Skin epidermis (tissue), 12 donors: ENCODE measurements around the gene CFAP141.

Source experiments
- H3K27ac ChIP-seq, 21 experiments: fragments of 200-600 bp; sonication (generic) in 11 of 21; one replicate each; pipeline ENCODE4 v1.5.0; 2020; ENCODE audit warnings: mild to moderate bottlenecking in 3 of 21, inconsistent platforms in 2 of 21, moderate library complexity in 2 of 21
- H3K4me3 ChIP-seq, 7 experiments: fragments of 200-600 bp; sonication (generic) in 2 of 7; one replicate each; pipeline ENCODE4 v1.5.0; 2020; ENCODE audit warnings: inconsistent platforms in 2 of 7, mild to moderate bottlenecking in 2 of 7, moderate library complexity in 1 of 7

The CFAP141 gene

DNA sequence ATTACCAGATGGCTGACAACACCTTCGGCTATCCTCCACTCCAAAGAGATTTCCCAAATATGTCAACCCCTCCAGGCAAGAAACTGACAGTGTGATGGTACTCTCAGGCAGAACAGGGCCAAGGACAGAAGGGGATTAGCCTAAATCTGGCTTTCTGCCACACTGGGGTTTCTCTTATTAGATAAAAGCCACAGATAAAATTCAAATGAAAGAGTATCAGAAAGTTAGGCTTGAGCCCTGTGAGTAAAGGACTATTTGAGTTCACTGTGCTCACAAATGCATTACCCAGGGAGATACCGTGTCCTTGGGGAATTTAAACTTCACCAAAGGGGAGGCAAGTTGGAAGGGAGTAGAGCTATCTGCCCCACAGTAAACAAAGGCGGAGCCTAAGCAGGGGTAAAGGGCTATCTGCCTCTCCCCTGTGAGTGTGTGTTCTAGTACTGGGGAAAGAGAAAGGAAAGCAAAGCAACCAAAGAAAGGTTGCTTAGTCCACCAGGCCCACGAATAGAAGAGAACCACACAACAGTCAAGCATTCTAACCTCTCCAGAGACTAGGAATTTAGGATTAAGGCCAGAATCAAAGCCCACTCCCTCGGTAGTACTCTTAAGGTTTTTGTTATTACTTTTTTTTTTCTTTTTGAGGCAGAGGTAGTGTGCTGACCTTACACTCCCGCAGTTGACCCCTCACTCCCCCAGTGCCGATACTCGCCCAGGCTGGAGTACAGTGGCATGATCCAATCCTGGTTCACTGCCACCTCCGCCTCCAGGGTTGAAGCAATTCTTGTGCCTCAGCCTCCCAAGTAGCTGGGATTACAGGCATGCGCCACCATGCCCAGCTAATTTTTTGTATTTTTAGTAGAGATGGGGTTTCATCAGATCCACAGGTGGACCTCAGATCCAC is 27.0 kb downstream of the CFAP141 start:
- Histone ChIP-seq H3K27ac (peak overlapping the region in 16 of 21 experiments; percentile 2 to 99 (median 34)), H3K4me3 (no peak overlapping the region)

DNA sequence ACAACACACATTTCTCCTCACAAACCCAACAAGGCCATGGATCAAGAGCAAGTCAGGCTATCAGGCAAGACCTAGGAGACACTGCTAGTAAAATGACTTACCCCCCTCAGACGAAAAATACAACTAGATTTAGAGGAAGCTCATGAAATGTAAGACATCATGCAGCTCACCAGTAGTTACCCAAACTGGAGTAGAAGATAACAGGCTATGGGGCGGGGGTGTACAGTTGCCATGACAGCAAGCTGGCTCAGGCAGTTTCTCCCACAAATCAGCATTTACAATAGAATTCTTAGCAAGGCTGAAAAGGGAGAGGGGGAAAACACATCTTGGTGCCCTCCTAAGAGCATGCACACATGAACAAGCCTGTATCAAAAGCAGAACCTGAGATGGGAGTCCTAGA is 28.1 kb downstream of the CFAP141 start:
- H3K4me3 ChIP-seq = no peak overlapping the region
- peak overlapping the region in 6 of 21 experiments; percentile 6 to 99 (median 34) for H3K27ac ChIP-seq

DNA sequence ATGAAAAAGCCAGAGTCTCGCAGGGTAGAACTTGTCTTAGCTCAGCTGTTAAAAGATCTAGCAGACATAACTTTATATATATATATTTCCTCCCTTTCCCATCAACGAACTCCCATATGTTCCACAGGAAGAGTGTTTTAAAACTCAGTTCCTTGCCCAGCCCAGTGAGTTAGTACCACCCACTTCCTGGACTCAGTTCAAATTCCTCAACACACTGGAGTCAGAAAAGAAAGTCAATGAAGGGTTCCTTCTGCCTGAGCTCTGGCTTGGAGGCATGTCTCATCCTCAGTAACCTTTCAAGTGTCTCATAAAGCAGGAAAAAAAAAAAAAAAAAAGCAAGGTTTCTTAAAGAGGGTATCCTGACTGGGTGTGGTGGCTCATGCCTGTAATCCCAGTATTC is 29.8 kb downstream of the CFAP141 start:
- no peak overlapping the region for H3K4me3 ChIP-seq
- peak overlapping the region in 7 of 21 experiments; percentile 9 to 63 (median 31) for H3K27ac ChIP-seq

DNA sequence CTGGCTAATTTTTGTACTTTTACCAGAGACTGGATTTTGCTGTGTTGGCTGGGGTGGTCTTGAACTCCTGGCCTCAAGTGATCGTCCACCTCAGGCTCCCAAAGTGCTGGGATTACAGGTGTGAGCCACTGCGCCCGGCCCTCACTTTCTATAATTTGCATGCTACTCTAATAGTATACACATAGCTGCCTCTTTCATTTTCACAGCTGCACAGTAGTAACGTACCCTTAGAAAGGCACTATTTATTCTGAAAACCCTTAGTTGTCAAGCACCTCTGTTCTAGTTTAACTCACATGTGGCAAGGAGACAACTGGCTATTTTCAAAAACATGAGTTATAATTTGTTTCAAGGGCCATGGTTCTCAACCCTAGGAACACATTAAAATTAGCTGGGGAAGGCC is 31.5 kb downstream of the CFAP141 start:
- Histone ChIP-seq H3K27ac (no peak overlapping the region), H3K4me3 (no peak overlapping the region)

DNA sequence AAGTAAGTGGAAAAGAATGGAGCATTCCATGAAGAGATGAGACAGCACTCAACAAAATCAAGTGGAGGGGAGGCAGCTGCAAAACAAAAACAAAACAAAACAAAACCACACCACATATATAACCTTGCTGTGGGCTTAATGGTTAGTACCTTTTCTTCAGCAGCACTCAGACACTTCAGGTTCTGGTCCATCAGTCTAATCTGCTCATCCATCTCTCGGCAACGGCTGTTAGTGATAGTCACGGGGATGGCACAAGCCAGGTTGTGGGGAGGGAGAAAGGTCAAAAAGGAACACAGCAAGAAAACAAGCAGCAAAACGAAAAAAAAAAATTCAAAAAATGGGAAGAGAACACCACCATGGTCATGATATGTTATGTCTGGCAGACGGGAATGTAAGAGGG is 34.3 kb downstream of the CFAP141 start:
- no peak overlapping the region for H3K27ac ChIP-seq
- H3K4me3 ChIP-seq = no peak overlapping the region

DNA sequence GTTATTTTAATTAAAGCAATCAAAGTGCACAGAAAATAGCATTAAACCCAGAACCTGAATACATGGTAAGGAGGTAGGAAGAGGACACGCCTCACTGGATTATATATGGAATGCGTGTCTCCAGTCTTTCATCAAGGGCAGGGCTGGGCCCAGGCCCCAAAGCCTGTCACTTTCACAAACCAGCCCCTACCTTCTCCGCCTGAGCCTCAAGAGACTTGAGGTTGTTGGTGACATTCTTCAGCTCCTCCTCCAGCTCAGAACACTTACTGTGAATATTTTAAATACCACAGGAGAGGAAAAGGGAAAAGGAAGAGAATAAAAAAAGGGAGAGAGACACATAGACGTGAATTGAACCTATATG is 34.9 kb downstream of the CFAP141 start:
- Histone ChIP-seq H3K4me3 (no peak overlapping the region), H3K27ac (peak overlapping the region in 1 of 21 experiments; percentile 11)

DNA sequence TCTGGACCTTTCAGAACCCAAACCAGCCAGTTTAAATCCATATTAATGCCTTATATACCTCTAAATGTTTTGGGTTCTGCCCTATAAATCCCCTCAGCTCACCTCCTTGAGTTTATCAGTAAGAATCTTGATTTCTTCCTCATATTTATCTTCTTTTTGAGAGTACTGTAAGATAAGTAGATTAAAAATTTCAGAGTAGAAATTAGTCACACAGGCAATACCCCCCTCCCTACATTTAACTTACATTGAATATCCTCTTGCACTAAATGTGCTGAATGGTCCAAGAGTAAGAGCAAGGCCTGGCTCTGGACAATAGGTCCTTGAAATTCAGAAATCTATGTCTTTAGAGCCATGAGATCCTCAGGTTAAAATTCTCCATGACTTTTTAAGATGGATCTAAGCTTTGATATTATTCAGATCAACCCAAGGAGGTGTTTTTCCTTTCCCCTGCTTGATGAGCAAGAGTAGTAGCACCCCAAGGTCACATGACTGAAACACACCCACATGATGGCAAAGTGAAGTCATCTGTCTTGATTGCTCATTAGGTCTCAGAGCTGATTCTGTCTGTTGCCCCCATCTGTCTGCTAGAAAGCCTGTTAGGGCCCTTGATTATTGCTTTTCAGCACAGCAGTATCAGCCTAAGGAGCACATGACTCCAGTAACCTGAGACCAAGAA is 35.4 kb downstream of the CFAP141 start:
- Histone ChIP-seq H3K27ac (peak overlapping the region in 1 of 21 experiments; percentile 11), H3K4me3 (no peak overlapping the region)

DNA sequence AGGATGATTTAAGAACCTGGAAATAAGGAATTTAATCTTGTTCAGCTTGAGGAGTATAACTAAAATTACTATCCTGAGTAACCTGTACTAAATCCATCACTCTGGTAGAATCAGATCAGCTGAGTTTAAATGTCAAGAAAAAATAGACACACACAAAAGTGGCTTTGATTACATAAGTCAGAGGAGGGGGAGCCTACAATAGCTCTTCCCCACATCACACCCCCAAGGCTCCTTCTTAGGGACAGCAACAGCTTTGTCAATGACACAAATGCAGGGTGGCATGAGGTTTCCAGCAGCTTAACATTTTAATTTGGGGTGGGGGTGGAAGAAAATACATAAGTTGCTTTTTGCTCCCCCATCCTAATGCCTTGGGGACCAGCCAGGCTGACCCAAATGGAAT is 38.7 kb downstream of the CFAP141 start:
- no peak overlapping the region for H3K4me3 ChIP-seq

DNA sequence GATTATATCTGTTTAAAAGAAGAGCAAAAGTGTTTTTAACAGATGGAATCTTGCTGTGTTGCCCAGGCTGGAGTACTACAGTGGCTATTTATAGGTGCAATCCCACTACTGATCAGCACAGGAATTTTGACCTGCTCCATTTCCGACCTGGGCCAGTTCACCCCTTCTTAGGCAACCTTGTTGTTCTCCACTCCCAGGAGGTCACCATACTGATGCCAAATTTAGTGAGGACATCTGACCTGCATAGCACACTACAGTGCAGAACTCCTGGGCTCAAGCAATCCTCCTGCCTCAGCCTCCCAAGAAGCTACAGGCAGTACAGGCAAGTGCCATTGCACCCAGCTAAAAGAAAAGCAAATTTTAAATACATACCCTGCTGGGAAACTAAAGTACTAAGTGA is 39.9 kb downstream of the CFAP141 start:
- no peak overlapping the region for H3K4me3 ChIP-seq

More for the DNA sequence above, 38.7 kb downstream of the CFAP141 start:
- H3K27ac ChIP-seq = no peak overlapping the region

DNA sequence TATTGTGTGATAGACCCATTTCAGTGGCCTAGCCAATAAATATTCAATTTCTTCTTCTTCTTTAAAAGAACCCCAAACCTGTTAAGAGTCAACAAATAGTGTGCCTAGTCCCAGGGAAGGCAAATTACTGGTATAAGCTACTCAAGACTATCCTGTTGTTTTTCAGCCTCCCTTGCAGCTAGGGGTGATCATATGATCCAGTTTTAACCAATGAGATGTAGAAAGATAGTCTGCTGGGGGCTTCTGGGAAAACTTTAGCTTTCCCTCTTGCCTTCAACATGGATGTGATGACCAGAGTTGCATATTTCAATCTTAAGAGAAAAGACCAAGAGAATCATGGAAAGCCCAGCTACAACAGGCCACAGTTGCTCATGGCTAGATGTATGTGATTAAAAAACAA is 46.6 kb downstream of the CFAP141 start:
- H3K27ac ChIP-seq = peak overlapping the region in 4 of 21 experiments; percentile 15 to 63 (median 52)
- no peak overlapping the region for H3K4me3 ChIP-seq

More for the DNA sequence above, 39.9 kb downstream of the CFAP141 start:
- H3K27ac ChIP-seq = no peak overlapping the region

DNA sequence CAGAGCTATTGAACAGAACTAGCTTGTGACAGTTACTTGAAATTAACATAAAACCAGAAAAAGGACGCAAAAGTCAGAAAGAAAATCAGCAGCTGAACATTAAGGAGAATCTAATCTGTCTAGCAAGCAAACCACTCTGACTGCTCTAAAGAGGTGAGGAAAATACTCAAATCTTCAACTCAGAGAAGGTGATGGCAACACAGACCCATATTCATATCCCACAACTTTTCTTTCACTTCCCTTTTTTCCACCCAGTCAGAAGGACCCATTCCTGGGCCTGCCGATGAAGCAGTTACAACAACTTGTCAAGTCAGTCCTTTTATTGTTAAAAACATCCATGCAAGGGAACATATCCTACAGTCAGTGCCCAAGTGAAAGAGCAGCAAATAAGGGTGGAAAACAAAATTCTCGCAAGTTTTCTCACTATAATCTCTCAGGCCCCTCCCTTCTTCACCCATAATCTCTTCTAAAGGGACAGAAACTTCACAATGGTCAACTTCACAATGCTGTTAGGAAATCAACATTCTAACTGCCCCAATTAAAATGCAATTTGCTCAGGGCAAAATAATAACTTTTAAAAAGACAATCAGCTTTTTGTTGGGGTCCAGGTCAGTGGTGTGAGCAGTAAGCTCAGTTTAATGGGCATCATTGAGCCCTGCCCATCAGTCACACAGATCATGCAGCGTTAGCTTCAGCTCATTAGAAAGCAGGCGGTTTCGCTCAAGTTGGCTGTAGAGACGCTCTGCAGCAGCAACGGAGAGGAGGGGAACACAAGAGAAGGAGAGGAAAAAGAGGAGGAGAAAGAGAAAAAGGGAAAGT is 47.6 kb downstream of the CFAP141 start:
- Histone ChIP-seq H3K4me3 (no peak overlapping the region), H3K27ac (peak overlapping the region in 11 of 21 experiments; percentile 2 to 63 (median 38))

DNA sequence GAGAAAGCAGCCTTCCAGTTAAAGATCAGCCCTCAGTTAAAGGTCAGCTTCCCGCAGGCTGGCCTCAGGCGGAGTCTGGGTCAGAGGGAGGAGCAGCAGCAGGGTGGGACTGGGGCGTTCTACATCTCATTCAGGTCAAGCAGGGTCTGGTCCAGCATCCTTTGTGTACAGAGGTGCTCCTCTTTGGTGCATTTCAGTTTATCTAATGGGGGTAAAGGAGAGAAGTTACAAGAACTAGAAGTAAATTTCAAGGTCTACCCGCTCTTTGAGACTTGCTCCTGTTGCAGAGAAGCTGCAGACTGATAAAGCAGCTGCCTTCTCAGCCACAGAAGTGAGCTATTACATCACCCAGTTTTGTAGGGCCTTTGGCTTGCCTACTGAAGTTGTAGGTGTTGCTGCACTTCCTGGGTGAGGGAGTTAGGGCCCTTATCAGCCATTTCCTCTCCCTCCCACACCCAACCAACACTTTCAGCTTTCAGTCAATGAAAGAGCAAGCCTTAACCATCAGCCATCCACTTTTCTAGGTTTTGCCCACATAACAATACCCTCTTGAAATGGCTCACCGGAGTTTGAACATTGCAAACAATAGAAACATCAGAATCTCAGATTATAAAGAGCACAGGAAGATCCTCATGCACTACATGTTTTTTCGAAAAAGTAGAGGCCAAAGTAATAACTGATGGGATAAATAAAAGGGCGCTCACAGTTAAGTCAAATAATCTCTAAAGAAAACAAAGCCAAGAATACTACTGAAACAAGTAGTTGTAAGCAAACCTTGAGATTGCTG is 48.4 kb downstream of the CFAP141 start:
- Histone ChIP-seq H3K27ac (peak overlapping the region in 18 of 21 experiments; percentile 1 to 73 (median 41)), H3K4me3 (no peak overlapping the region)

DNA sequence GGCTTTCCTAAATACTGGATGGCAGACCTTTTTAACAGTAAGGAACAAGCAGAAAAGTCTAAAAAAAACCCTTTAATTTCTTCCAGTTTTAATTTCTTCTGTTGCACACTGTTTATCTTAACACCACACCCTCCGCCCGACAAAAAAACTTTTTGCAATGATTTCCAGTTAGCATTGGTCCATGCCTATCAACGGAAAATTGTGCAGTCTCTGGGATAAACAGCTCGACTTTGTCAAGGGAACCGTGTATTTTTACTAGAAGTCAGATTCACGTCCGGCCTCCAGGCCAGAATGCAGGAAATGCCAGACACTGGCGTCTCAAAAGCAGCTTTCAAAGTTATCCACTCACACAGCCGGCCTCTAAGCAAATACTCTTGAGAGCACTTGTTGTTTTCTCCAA is 50.9 kb downstream of the CFAP141 start:
- no peak overlapping the region for H3K4me3 ChIP-seq
- H3K27ac ChIP-seq = peak overlapping the region in 13 of 21 experiments; percentile 0 to 81 (median 60)

DNA sequence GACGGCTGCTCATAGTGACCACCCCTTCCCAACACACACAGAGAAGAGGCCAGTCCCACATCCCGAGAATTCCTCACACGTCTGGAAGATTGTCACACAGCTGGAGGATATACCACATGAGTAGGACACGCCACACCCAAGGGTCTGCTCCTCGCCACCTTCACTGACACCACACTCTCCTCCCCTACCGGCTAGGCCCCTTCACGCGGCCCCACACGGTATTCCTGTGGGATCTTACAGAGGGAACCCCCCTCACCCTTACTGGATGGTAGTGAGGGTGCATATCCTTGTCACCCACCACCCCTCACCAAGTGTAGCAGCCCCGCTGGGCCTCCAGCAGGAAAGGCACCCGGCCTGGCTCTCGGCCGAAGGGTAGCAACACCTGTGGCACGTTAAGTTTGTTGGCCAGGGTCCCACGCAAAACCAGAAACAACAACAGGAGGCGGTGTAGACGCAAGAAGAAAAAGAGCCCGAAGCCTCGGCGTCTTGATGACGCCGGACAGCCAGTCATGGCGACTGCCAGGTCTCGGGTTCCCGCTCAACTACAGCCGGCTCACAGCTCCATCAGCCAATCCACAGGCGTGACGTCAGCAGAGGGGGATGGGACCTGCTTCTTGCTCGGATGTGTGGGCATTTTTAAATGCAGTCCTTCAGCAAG is 51.5 kb downstream of the CFAP141 start, which contains the start of gene NUP210L:
TSS of gene NUP210L (minus strand) at position 540 of the 658 bp plus-strand sequence.
- H3K4me3 ChIP-seq = no peak within 1 kb of the TSS
- peak within 1 kb of the TSS in 13 of 21 experiments; percentile 0 to 83 (median 66) for H3K27ac ChIP-seq

DNA sequence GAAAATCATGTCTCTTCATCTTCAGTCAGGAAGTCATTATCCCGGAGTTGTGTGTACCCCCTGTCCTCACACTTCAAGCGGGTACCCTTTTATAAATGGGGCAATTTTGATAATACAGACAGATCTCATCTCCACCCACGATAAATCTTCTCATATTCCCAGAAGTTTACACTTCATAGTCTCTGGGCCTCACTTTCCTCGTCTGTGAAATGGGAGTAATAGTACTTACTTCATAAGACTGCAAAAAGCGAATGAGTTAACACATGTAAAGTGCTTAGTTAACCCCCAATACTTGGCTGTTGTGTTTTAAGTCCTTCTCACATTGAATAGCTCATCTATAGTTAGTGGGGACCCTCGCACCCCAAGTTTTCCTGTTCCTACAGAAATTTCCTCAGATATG is 52.1 kb downstream of the CFAP141 start:
- Histone ChIP-seq H3K27ac (peak overlapping the region in 6 of 21 experiments; percentile 11 to 83 (median 73)), H3K4me3 (no peak overlapping the region)

DNA sequence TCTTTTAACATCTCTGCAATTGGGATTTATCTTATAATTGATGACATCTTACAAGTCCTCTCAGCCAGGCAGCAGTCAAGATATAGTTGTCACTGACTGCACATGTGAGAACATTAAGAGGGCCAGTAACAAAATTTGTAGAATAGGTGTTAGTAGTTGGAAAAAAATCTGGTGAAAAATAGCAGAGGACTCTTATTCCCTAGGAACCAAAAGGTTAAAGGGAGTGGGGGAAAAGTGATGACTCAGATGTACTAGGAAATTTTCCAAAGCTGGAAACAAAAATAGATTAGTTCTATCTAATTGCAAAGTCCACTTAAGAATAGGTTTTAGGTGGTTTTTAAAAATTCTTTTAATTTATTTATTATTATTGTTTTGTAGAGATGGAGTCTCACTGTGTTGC is 54.8 kb downstream of the CFAP141 start:
- no peak overlapping the region for H3K4me3 ChIP-seq
- H3K27ac ChIP-seq = no peak overlapping the region
